NCI-H2171 (cell line): ENCODE measurements around the gene MACROD2.

Source experiments
- DNase-seq: peaks from one replicate; lab custom pipeline; 2025; lab: John Stamatoyannopoulos, UW

MACROD2 gene

GRCh38 chr20:15627501-15627903 is 1632.2 kb downstream of the MACROD2 start:
- no peak for DNase-seq

GRCh38 chr20:15628851-15629353 is 1633.6 kb downstream of the MACROD2 start:
- no peak for DNase-seq

- DNase-seq = no peak
Measured at GRCh38 chr20:15630360-15630759, 1635.0 kb downstream of the MACROD2 start.

GRCh38 chr20:15632680-15633079 is 1637.4 kb downstream of the MACROD2 start:
- no peak for DNase-seq

GRCh38 chr20:15634102-15634501 is 1638.8 kb downstream of the MACROD2 start:
- no peak for DNase-seq

- no peak for DNase-seq
Measured at GRCh38 chr20:15637546-15637945, 1642.2 kb downstream of the MACROD2 start.

GRCh38 chr20:15637950-15638754 is 1642.8 kb downstream of the MACROD2 start:
- peak; percentile 69 for DNase-seq

- DNase-seq = no peak
Measured at GRCh38 chr20:15638816-15639215, 1643.5 kb downstream of the MACROD2 start.

- DNase-seq = no peak
Measured at GRCh38 chr20:15639839-15640238, 1644.5 kb downstream of the MACROD2 start.

GRCh38 chr20:15642109-15642508 is 1646.8 kb downstream of the MACROD2 start:
- peak; percentile 20 for DNase-seq

GRCh38 chr20:15642676-15643075 is 1647.4 kb downstream of the MACROD2 start:
- DNase-seq = no peak

GRCh38 chr20:15643713-15644112 is 1648.4 kb downstream of the MACROD2 start:
- no peak for DNase-seq

GRCh38 chr20:15645816-15646215 is 1650.5 kb downstream of the MACROD2 start:
- no peak for DNase-seq

GRCh38 chr20:15653396-15654207 is 1658.3 kb downstream of the MACROD2 start:
- DNase-seq = no peak

- DNase-seq = peak; percentile 4
Measured at GRCh38 chr20:15654208-15654649, 1658.9 kb downstream of the MACROD2 start.

GRCh38 chr20:15655295-15655874 is 1660.1 kb downstream of the MACROD2 start:
- no peak for DNase-seq

GRCh38 chr20:15656124-15656523 is 1660.8 kb downstream of the MACROD2 start:
- no peak for DNase-seq

GRCh38 chr20:15658295-15658694 is 1663.0 kb downstream of the MACROD2 start:
- no peak for DNase-seq

GRCh38 chr20:15673206-15673605 is 1677.9 kb downstream of the MACROD2 start:
- DNase-seq = no peak

GRCh38 chr20:15674253-15675060 is 1679.1 kb downstream of the MACROD2 start:
- peak; percentile 61 for DNase-seq

GRCh38 chr20:15675061-15675514 is 1679.8 kb downstream of the MACROD2 start:
- DNase-seq = no peak
